ENCODE data around the gene STRN3. TPM values are rescaled to one million over a fixed set of nuclear protein-coding genes. Genes with fewer than 3 reads are reported as not detected.

Gene STRN3
- total RNA-seq, 1 experiment from 2014 or later: 52.1 TPM

- no peaks in the 10 kb centered on the region for H4K20me1 ChIP-seq (ENCODE audit: control insufficient read depth, insufficient read depth, insufficient read length)
- H3K9me3 ChIP-seq (ENCODE audit: control insufficient read depth, low read depth, low read length): no peaks in the 10 kb centered on the region
- H3K27me3 ChIP-seq (ENCODE audit: insufficient read depth, low read length): no peaks in the 10 kb centered on the region
- Mint-ChIP-seq H3K4me1 (peaks cover 14 to 26% of the 10 kb centered on the region in 2 experiments), H3K27ac (peak overlapping the region in 1 of 3 experiments; percentile 87; a peak in 3 of 7 replicates), H3K36me3 (ENCODE audit: insufficient read depth in 1 of 3, low read depth in 3 of 3) (peaks cover 0 to 5% (median 4%) of the 10 kb centered on the region in 3 experiments; a peak in 4 of 7 replicates), H3K27me3 (ENCODE audit: low read depth) (no peaks in the 10 kb centered on the region), H3K9me3 (no peaks in the 10 kb centered on the region), H3K4me3 (no peak overlapping the region)
- H2BK5ac ChIP-seq (ENCODE audit: insufficient read length, low read length): no peak overlapping the region
- no peak overlapping the region for H2BK12ac ChIP-seq (ENCODE audit: insufficient read length, low read depth, low read length)
- H3K9ac ChIP-seq (ENCODE audit: extremely low read depth, insufficient read length, low read length): no peak overlapping the region
- no peak overlapping the region for H2BK120ac ChIP-seq (ENCODE audit: low read depth, low read length, poor library complexity, severe bottlenecking)
- H3K4ac ChIP-seq (ENCODE audit: low read depth, low read length): no peak overlapping the region
- TF ChIP-seq CTCF (conservative IDR thresholded peaks at IDR 0.05): no peak
- no peaks in the 10 kb centered on the region for H3K79me1 ChIP-seq (ENCODE audit: insufficient read depth, low read depth, low read length, poor library complexity, severe bottlenecking)
- no peak overlapping the region for H2AK5ac ChIP-seq (ENCODE audit: insufficient read length, low read length)
- H3K4me2 ChIP-seq (ENCODE audit: insufficient read depth, insufficient read length, low read length): no peak overlapping the region
- no peak overlapping the region for H3K23ac ChIP-seq (ENCODE audit: insufficient read length, low read depth, low read length)
- WGBS (ENCODE audit: extremely low coverage, insufficient read length, low lambda C conversion rate): no CpG with 5 or more reads among the region's 3 CpGs
- no peak for DNase-seq
- no peak overlapping the region for H4K91ac ChIP-seq (ENCODE audit: insufficient read length, low read depth, low read length)
- H2BK15ac ChIP-seq (ENCODE audit: low read depth, low read length): no peak overlapping the region
- no peak overlapping the region for H3K14ac ChIP-seq (ENCODE audit: insufficient read depth, low read length)
- no peaks in the 10 kb centered on the region for H3K4me1 ChIP-seq (ENCODE audit: insufficient read depth, low read length)
- no peaks in the 10 kb centered on the region for H3K79me2 ChIP-seq (ENCODE audit: insufficient read depth, low read length)
- no peaks in the 10 kb centered on the region for H3K23me2 ChIP-seq (ENCODE audit: insufficient read length, low read depth, low read length, poor library complexity, severe bottlenecking)
- H3K18ac ChIP-seq (ENCODE audit: insufficient read length, low read depth, low read length): no peak overlapping the region
- H2BK20ac ChIP-seq (ENCODE audit: low read depth, low read length, poor library complexity, severe bottlenecking): no peak overlapping the region
- no peak overlapping the region for H2AFZ ChIP-seq (ENCODE audit: low read length)
- H3T11ph ChIP-seq (ENCODE audit: low read length): no peak overlapping the region
- no peak overlapping the region for H3K56ac ChIP-seq (ENCODE audit: insufficient read length, low read depth, low read length)
- no peak overlapping the region for H3K27ac ChIP-seq (ENCODE audit: insufficient read length, low read depth, low read length)
- no peak overlapping the region for H4K5ac ChIP-seq (ENCODE audit: insufficient read length, low read depth, low read length)
- H4K8ac ChIP-seq (replicated peaks; ENCODE audit: insufficient read length, low read depth, low read length): no peak overlapping the region
Measured at GRCh38 chr14:31038521-31039166, 12.5 kb upstream of the STRN3 start.

Data from H9 (cell line).